ENCODE data around the gene EFNB1. TPM values are rescaled to one million over a fixed set of nuclear protein-coding genes. Genes with fewer than 3 reads are reported as not detected.

EFNB1 gene
- total RNA-seq, 2 donors from 2014 or later, result 68.5 to 80.0 TPM

DNA sequence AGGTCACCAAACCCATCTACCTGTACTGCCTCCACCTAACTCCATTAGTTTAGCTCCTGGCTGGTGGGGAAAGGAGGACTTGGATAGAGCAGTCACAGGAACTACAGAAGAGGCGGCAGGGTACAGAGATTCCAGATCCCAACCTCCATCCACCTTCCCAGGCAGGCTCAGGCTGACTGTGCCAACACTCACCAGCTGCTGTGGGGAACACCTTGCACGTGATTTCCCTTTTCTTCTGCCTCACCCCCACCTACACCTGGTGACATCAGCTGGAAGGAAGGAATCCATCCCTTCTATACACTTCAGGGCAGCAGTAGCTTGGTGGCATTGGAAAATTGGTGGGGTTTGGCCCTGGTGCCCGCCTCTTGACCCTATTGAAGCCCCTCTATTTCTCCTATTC, 41.5 kb downstream of the EFNB1 start:
- intact Hi-C loops (cut with DNase I, micrococcal nuclease), result no loop called here
- DNase-seq (no peak), ATAC-seq (peak; percentile 39)

DNA sequence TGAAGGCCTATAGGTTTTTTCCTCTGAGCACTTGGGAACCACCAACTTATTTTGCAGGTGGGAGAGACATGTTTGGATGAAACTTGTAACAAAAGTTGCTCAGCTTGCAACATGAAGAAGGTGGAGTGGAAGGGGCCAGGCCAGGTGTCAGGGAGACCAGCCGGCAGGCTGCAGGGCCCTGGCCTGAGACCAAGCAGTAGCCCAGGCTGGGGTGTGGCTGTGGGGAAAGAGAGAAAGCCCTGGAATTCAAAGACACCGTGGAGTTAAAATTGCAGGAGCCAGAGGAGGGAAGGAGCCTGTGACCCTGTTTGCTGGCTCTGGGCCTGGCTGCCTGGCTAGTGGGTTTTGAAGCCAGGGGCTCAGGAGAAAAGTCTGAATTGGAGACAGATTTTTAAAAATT, 43.4 kb downstream of the EFNB1 start:
- ATAC-seq (no peak), DNase-seq (peak in 1 of 2 donors; percentile 35)
- intact Hi-C loops (cut with DNase I, micrococcal nuclease), result no loop called here

DNA sequence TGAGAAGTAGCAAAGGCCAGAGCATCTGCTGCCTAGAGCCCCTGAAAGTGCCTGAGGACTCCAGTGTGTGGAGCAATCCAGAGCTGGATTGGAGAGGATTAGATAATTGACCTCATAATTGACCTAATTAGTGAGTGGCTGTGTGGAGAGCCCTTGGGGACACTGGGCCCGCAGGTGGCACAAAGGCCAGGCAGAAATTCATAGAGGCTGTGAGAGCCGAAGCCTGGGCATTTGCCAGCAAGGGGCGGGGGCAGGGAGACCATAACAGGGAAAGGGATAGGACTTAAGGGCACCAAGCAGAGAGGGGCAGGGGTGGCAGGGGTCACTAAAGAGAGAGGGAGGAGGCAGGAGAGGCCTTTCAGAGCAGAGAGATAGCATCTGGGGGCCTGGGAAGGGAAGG, 45.3 kb downstream of the EFNB1 start:
- intact Hi-C loops (cut with DNase I, micrococcal nuclease), result no loop called here
- DNase-seq, result no peak
- no peak for ATAC-seq

DNA sequence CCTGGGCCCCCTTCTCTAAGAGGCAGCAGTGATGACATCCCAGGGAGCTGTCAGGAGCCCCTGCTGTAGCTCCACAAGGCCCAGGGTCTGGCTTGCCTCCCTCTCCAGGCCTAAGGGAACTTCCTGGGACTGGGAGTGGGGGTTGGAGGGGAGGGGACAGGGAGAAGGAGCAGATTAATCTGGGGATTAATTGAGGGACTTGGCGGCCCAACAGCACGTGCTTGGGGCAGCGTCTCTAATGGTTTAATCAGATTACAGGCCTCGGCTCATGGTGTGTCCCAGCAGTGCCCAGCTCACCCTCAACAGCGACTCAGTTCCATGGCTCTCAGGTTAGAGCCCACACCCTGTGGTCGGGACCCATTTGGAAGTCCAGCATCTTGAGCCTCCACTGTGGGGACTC, 47.9 kb downstream of the EFNB1 start:
- no peak for ATAC-seq
- intact Hi-C loops (cut with DNase I, micrococcal nuclease), result no loop called here
- no peak for DNase-seq

DNA sequence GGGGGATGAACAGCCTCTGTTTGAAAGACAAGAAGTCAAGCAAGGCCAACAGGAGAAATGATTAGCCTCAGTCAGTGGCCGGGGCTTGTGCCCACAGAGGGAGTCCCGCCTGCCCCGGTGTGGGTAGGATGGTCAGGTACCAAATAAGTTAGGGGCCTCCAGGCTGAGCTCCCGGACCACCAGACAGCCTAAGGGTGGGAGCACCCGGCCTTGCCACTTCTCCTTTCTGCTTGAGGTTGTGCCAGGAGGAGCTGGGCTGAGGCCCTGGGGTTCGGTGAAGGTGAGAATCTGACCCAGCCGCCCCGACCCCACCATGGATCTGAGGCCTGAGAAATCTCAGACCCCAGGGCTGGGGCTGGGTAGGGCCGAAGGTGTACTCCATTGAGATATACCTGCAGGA, 48.8 kb downstream of the EFNB1 start:
- DNase-seq (no peak), ATAC-seq (no peak)
- intact Hi-C loops (cut with DNase I, micrococcal nuclease), result no loop called here

DNA sequence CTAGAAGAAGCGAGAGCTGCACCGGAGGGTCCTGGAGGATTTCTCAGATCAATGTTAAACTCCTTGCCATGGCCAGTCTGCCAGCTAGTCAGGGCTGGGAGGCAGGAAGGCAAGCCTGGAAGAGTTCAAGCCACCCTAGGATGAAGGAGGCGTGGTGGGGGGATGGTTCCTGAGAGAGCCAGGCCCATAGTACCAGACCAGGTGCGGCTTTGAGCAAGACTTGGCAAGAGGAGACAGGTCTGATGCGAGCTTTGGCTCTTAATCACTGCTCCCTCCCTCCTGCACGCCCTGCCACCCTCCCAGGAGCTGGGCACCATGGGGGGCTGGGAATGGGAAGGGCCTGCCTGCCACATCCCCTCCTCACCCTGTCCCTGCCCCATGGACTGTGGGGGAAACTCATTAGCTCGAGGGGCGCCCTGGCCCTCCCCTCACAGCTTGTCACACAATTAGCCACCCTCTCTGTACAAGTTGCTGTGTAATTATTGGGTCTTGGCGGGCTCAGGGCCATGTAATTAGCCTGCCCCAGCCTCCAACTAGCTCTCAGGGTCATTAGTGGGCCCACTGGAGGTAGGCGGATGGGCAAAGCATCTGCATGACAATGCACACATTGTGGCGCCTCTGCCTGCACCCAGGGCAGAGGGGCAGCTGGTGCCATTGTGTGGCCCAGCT, 50.3 kb downstream of the EFNB1 start:
- intact Hi-C loops (cut with DNase I, micrococcal nuclease), result no loop called here
- no peak for DNase-seq
- ATAC-seq, result no peak

DNA sequence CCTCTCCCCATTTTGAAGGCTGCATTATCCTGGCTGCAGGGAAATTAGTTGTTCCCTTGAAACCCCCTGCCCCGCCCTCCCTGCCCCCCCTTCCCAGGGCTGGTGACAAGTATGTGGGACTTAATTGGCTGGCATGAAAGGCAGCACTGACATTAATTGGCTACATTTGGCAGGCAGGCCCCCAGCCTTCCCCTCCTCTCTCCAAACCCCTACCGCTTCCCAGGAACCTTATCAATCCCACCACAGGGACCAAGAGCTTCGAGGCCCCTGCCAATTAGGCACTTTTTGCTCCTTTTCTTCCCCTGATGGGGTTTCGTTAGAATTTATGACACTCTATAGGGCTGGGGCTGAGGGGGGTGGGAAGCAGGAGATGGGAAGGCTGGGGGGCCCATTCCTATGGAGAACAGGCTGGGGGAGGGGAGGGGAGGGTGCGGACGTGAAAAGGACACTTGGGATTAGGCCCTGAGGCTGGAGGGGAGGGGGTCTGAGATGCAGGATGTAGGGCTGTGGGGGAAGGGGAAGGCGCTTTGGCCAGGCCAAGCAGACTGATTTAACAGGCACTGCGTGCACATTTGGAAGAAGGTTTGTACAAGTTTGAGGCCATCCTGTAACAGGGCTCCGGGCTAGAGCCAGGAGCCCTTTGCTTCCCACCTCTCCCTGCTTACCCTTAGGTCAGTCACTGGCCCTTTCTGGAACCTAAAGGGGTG, 52.2 kb downstream of the EFNB1 start:
- no peak for ATAC-seq
- DNase-seq, result no peak
- intact Hi-C loops (cut with DNase I, micrococcal nuclease), result no loop called here

DNA sequence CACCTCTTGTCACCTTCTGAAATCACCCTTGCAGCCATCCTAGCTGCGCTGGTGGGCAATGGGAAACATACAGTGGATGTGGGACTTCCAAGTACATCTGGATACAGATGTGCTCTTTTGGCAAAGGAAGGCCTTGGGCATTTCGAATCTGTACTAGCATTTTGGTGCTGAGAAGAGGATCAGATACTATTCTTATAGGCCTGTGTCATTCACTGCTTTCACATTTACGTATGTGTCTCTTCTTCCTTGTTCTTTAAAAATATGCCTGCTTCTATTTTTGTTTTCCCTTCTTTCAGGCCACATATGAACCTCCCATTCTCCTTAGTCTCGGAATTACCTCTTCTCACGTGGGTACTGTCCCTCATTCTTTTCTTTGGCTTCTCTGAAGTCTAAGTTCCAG, 53.1 kb downstream of the EFNB1 start:
- DNase-seq (no peak), ATAC-seq (no peak)
- intact Hi-C loops (cut with DNase I, micrococcal nuclease), result no loop called here

DNA sequence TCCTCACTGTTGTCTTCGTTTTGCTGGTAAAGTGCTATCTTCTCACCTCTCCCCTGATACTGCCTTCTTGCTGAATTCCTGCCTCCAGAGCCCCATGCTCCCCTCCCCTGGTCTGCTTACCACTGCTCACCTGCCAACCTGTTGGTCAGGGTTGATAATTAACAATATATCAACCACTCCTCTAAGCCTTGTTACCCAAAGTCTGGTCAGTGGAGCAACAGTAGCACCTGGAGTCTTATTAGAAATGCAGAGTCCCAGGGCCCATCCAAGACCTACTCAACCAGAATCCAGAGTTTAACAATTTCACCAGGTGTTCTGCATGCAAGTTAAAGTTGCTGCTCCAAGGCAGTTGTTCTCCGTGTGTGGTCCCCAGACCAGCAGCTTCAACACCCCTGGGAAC, 55.0 kb downstream of the EFNB1 start:
- ATAC-seq, result peak; percentile 69
- DNase-seq, result no peak
- intact Hi-C loops (cut with DNase I, micrococcal nuclease), result no loop called here

DNA sequence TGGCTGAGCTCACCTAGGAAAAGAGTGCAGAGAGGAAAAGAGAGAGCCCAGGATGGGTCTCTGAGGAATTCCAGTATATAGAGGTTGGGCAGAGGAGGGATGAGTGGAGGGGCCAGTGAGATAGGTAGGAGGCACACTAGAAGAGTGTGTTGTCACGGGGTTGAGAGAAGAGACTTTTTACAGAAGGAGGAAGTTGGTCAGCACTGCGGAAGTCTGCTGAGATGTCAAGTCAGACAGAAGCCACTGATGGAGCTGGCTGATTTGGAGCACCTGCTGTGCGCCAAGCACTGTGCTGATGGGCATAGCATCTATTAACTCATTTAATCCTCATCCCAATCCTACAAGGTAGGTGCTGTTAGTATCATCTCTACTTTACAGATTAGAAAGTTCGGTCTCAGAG, 60.4 kb downstream of the EFNB1 start:
- no peak for ATAC-seq
- DNase-seq, result no peak
- intact Hi-C loops (cut with DNase I, micrococcal nuclease), result no loop called here

Other genes with a start within 250 kb of the EFNB1 start
- 1 to 10 TPM; 1.7 to 2.3 TPM for gene STARD8, start 181.4 kb upstream of the EFNB1 start, total RNA-seq